ENCODE measurements around the gene C6orf132. TPM values are rescaled to one million over a fixed set of nuclear protein-coding genes. Genes with fewer than 3 reads are reported as not detected.
A peak's percentile ranks its signal among the peaks of the same experiment; 100 is the strongest.

The C6orf132 gene
- total and polyA plus RNA-seq, 2 donors from 2014 or later, result 5.6 to 42.7 TPM

GRCh38 chr6:42051268-42051653 is 91.2 kb downstream of the C6orf132 start:
- peaks cover 0 to 34% (median 6%) of the 10 kb centered on the region in 3 donors for H3K4me1 ChIP-seq (ENCODE audit: control insufficient read depth in 2 of 3, insufficient read depth in 2 of 3, low read depth in 1 of 3, low read length in 3 of 3)
- FAIRE-seq (no peak), DNase-seq (no peak)
- no peak overlapping the region for H3K27ac ChIP-seq (ENCODE audit: low read depth in 2 of 2, low read length in 2 of 2)
- no peaks in the 10 kb centered on the region for H3K27me3 ChIP-seq (ENCODE audit: control insufficient read depth, insufficient read depth, low read length)
- peak overlapping the region in 1 of 3 donors; percentile 89 for H3K9ac ChIP-seq (ENCODE audit: low read length in 3 of 3)
- no peaks in the 10 kb centered on the region for H3K9me3 ChIP-seq (ENCODE audit: control insufficient read depth in 2 of 3, insufficient read depth in 1 of 3, low read length in 3 of 3)
- TF ChIP-seq CTCF (IDR thresholded peaks at IDR 0.05; ENCODE audit: borderline replicate concordance, extremely low read depth, insufficient read depth), result no peak
- H3K36me3 ChIP-seq (ENCODE audit: control insufficient read depth in 2 of 3, insufficient read depth in 3 of 3, low read length in 3 of 3), result peaks cover 0 to 15% (median 9%) of the 10 kb centered on the region in 3 donors
- H3K4me3 ChIP-seq (ENCODE audit: low read length in 3 of 3), result peak overlapping the region; percentile 88 to 92 (median 90)
- intact Hi-C loops (cut with DNase I), result no loop called here

Other genes starting within 250 kb of the C6orf132 start
- gene USP49, start 247.2 kb downstream of the C6orf132 start, total RNA-seq, result 3.4 TPM
- gene USP49, start 247.2 kb downstream of the C6orf132 start, polyA plus RNA-seq (ENCODE audit: insufficient read depth, low read depth, low replicate concordance), result 1.1 TPM
- 22.0 TPM for gene MED20, start 221.5 kb downstream of the C6orf132 start, total RNA-seq
- gene MED20, start 221.5 kb downstream of the C6orf132 start, polyA plus RNA-seq (ENCODE audit: insufficient read depth, low read depth, low replicate concordance), result 15.1 TPM
- gene BYSL, start 221.1 kb downstream of the C6orf132 start, total RNA-seq, result 14.3 TPM
- 10.1 TPM for gene BYSL, start 221.1 kb downstream of the C6orf132 start, polyA plus RNA-seq (ENCODE audit: insufficient read depth, low read depth, low replicate concordance)
- 139 TPM for gene CCND3, start 200.8 kb downstream of the C6orf132 start, total RNA-seq
- gene CCND3, start 200.8 kb downstream of the C6orf132 start, polyA plus RNA-seq (ENCODE audit: insufficient read depth, low read depth, low replicate concordance), result 42.1 TPM
- 32.0 TPM for gene TAF8, start 92.1 kb downstream of the C6orf132 start, total RNA-seq
- 16.3 TPM for gene TAF8, start 92.1 kb downstream of the C6orf132 start, polyA plus RNA-seq (ENCODE audit: insufficient read depth, low read depth, low replicate concordance)
- not detected for gene GUCA1A, start 30.7 kb upstream of the C6orf132 start, total RNA-seq
- not detected for gene GUCA1A, start 30.7 kb upstream of the C6orf132 start, polyA plus RNA-seq (ENCODE audit: insufficient read depth, low read depth, low replicate concordance)
- 0.60 TPM for gene GUCA1B, start 52.3 kb upstream of the C6orf132 start, total RNA-seq
- gene GUCA1B, start 52.3 kb upstream of the C6orf132 start, polyA plus RNA-seq (ENCODE audit: insufficient read depth, low read depth, low replicate concordance), result not detected
- 28.0 TPM for gene MRPS10, start 75.2 kb upstream of the C6orf132 start, total RNA-seq
- 39.6 TPM for gene MRPS10, start 75.2 kb upstream of the C6orf132 start, polyA plus RNA-seq (ENCODE audit: insufficient read depth, low read depth, low replicate concordance)